ENCODE results near the gene CD8B.

CD8B gene

DNA sequence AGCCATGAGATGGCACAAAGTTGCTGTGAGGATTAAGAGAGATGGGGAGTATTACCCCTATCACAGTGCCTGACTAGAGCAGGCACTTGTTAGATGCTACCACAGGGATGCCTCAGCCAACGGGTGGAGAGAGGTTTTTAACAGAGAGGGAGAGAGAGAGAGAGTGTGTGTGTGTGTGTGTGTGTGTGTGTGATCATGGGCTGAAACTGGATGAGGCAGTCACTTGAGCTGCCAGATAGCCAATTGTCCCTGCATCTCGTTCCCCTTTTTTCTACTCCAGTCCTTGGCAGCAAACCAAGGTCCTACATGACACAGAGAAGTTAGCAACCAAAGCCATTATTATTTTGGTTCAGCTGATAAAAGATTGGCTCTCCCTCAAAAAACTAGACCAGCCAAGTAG is 74.0 kb downstream of the CD8B start:
- H3K27ac ChIP-seq: peak overlapping the region; percentile 11; the same call in 1 of the 2 replicates
- TF ChIP-seq, protein P1, sequence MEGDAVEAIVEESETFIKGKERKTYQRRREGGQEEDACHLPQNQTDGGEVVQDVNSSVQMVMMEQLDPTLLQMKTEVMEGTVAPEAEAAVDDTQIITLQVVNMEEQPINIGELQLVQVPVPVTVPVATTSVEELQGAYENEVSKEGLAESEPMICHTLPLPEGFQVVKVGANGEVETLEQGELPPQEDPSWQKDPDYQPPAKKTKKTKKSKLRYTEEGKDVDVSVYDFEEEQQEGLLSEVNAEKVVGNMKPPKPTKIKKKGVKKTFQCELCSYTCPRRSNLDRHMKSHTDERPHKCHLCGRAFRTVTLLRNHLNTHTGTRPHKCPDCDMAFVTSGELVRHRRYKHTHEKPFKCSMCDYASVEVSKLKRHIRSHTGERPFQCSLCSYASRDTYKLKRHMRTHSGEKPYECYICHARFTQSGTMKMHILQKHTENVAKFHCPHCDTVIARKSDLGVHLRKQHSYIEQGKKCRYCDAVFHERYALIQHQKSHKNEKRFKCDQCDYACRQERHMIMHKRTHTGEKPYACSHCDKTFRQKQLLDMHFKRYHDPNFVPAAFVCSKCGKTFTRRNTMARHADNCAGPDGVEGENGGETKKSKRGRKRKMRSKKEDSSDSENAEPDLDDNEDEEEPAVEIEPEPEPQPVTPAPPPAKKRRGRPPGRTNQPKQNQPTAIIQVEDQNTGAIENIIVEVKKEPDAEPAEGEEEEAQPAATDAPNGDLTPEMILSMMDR (conservative IDR thresholded peaks at IDR 0.05): no peak

GRCh38 chr2:86786001-86786536 is 75.6 kb downstream of the CD8B start:
- TF ChIP-seq, protein P1 (conservative IDR thresholded peaks at IDR 0.05): no peak
- H3K27ac ChIP-seq: no peak overlapping the region

- TF ChIP-seq, protein P1 (conservative IDR thresholded peaks at IDR 0.05): no peak
- H3K27ac ChIP-seq: no peak overlapping the region
Observed at GRCh38 chr2:86785456-86785855, 76.2 kb downstream of the CD8B start.

GRCh38 chr2:86783615-86784339 is 77.9 kb downstream of the CD8B start:
- H3K27ac ChIP-seq: no peak overlapping the region
- TF ChIP-seq, protein P1 (conservative IDR thresholded peaks at IDR 0.05): no peak

- TF ChIP-seq, protein P1 (conservative IDR thresholded peaks at IDR 0.05): no peak
- H3K27ac ChIP-seq: no peak overlapping the region
Observed at GRCh38 chr2:86782748-86783147, 78.9 kb downstream of the CD8B start.

DNA sequence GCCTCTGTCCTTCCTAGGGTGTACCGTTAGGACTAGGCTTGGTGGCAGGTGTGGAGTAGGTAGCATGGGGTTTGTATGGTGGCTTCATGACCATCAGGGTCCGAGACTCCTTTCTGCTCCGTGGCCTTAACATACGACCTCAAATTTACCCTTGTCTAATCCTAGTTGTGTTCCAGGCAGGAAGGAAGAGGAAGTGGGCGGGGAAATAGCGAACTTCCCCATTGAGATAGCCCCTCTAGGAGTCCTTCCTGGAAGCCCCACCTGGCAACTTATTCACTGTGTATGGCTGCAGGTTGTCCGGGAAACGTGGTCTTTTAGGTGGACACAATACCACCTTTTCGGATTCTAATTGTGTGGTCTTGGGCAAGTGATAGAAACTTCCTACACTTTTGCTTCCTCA is 80.3 kb downstream of the CD8B start:
- TF ChIP-seq, protein P1 (conservative IDR thresholded peaks at IDR 0.05): no peak

GRCh38 chr2:86779971-86780370 is 81.7 kb downstream of the CD8B start:
- TF ChIP-seq, protein P1 (conservative IDR thresholded peaks at IDR 0.05): no peak
- H3K27ac ChIP-seq: no peak overlapping the region

More for the DNA sequence above, 80.3 kb downstream of the CD8B start:
- no peak overlapping the region for H3K27ac ChIP-seq

Data from VCaP (cell line).